A549 treated with Hydrocortisone at 1 μM for 4 hours (cell line): ENCODE data around the gene TWF2. TPM values are rescaled to one million over a fixed set of nuclear protein-coding genes. Genes with fewer than 3 reads are reported as not detected.

ENCODE experiments used
- total RNA-seq: library from RNA; stranded (reverse); fragments of 200-300 nt; extraction: Qiagen RNA extraction; gene quantifications from 5 replicates; pipeline ENCODE4 v1.2.3, GENCODE V29; 2022

The TWF2 gene
- total RNA-seq, result 59.1 to 71.2 TPM (median 66.9 TPM) in 5 replicates

DNA sequence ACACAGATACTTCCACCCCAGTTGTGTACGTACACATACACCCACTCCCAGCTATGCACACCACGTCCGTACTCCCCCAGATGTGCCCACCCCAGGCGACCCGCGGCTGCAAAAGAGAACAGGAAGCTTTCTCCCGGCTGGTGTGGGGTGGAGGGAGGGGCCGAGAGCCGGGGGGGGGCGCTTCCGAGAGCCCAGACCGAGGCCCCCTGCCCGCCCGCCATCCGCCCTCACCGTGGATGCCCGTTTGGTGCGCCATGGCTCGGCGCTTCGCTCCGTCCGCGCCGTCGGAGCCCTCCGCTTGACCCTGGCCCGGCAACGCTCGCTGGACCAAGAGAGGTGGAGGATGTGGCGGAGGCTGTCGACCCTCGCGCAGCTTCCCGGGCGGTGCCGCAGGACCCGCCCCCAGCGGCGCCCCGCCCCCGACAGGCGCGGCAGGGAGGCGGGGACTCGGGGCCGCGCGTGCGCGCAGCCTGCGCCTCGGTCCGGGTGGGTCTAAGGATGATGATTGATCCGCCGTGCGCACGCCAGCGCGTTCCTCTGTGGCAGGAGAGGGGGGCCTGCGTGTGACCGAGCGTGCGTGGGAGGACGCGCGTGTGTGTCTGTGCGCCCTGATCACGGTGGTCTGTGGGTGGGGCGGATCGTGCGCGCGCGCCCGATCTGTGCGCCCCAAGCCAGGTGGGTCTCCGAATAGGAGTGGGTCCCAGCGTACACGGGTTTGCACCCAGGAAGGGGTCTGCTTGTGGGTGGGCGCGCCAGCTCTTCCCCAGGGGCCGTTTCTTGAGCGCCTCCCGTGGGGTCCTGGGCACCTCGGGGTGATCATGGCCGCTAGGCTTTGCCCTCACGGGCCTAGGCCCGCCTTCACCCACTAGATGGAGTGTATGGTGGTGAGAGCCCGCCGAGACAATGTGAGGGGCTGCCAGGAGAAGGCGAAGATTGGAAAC lies at the start of gene TWF2:
TWF2 (minus strand) TSS at position 398 of the 941 bp plus-strand sequence; CDS start at position 256, 142 bp downstream.

DNA sequence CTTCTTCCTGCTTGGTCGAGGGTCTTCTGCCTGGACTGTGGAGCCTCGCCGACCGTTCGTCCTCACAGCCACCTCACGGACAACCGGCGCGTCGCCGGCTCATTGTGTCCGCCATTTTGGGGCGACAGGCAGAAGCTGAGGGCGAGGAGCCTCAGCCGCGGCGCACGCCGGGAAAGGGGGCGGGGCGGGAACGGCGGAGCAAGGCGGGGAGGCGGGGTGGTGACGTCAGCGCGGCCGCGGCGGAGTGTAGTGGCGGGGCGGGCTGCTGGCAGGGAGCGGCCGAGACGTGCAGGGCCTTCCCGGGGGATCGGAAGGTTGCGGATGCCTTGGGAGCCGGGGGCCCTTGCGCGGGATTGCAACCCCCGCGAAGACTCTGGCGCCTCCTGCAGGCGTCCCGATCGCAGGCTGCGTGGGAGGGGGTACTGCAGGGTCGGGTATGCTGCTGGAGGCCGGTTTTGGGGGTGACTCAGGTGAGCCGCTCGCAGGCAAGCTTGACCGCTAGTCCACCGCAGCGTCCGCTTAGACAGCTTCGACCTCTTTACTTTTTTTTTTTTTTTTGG lies 39.6 kb upstream of the TWF2 start, which contains the start of gene WDR82:
WDR82 (minus strand) TSS at position 140 of the 560 bp plus-strand sequence. CDS start 288 bp downstream, outside the sequence.

DNA sequence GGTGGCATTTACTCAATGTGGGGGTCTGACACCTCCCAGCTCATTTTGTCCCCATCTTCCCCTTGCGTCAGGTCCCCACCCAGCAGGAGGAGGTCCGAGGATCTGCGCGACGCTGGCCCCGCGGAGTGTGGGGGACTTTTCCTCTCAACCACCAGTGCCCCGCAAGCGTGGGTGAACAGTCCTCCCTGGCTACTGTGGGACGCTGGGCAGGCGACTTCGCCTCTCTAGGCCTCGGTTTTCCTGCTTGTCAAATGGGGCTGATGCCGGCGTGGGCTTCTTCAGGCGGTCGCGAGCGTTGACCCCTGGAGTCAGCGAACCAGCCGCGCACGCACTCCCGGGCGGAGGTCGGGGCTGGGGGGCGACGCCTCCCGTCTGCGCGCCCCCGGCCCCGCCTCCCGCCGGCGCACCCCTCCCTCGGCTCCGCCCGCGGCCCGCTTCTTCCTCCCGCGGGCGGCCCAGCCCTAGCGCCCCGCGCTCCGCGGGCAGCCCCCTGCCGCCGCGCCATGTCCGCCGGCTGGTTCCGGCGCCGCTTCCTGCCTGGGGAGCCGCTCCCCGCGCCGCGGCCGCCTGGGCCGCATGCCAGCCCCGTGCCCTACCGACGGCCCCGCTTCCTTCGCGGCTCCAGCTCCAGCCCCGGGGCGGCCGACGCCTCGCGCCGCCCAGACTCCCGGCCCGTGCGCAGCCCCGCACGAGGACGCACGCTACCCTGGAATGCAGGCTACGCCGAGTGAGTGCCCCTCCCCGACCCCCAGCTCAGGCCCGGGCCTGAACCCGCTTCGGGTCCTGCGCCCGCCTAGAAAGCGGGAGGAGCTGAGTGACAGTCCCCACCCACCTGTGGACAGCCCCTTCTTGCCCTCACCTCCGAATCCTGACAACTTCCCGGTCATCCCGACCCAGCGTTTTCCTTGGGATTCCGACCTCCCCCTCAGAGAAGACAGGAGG lies 6.6 kb upstream of the TWF2 start, which contains the start of gene PPM1M:
PPM1M (plus strand) TSS at position 438 of the 942 bp plus-strand sequence; CDS start at position 504, 66 bp downstream.

DNA sequence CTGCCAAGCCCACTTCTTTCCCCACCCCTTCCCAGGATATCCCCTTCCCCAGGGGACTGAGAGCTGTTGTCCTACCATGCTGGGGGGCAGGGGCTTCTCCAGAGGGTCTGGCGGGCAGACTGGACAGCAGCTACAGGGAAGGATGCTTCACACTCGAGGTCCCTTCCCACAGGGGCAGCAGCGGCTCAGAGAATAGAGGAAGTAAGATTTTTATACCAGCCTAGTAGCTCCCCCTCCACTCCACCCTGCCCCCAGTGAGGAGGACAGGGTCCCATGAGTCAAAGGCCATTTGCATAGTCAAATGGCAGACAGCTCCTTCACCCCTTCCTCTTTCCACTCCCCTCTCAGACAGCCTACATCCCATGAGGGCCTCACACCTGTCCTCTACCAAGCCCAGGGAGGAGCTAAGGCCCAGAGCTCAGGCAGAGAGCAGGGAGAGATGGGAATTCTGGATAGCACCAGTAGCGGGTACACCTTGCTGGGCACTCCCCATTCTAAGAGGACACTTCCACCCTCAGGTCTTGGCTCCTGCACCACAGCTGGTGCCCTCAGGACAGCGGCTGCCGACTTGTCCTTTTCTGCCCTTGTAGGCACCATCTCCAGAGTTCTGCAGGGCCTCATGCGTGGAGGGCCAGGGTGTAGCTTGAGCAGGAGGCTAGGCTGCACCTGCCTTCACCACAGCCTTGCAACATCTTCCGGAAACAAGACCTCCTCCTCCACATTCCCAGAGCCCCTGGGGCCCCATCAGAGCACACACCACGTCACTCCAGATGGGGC lies 13.3 kb downstream of the TWF2 start, which contains the start of gene TLR9:
TLR9 (minus strand) TSS at position 194 of the 777 bp plus-strand sequence; CDS start at position 78, 116 bp downstream.

DNA sequence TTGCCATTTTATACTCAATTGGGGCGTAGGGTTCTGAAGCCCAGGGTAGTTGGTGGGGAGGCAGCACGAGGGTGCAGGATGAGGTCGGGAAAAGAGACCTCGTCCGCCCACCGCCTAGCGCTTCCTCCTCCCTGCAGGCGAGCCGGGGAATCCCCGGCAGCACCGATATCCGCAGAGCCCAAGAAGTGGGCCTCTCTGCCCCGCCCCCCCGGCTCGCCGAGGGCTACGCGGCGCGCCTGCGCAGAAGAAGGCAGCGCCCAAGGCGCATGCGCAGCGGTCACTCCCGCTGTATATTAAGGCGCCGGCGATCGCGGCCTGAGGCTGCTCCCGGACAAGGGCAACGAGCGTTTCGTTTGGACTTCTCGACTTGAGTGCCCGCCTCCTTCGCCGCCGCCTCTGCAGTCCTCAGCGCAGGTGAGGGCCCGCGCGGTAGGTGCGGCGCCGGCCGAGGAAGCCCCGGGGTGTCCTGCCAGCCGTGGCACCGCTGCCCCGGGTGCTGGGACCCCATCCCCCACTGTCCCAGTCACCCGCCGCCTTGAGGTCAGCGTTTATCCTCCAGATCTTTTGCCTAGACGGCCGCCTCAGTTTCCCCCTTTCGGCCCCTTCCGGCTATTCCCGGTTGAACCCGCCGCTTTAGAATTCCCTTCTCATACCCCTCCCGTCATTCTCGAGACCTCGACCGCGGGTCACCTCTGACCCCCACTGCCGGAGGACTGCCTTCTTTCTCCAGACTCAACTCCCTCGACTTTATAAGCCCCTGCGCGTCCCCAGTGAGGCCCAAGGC lies 40.9 kb downstream of the TWF2 start, which contains the start of gene ALAS1:
ALAS1 (plus strand) TSS at position 319 of the 784 bp plus-strand sequence. CDS start 1,082 bp downstream, outside the sequence.

Other genes starting within 250 kb of the TWF2 start
- 1,296 to 1,373 TPM (median 1,344 TPM) in 5 replicates for gene RPL29, start 243.3 kb downstream of the TWF2 start, total RNA-seq
- 20.4 to 21.4 TPM (median 21.2 TPM) in 5 replicates for gene DUSP7, start 182.6 kb downstream of the TWF2 start, total RNA-seq
- 17.7 to 19.8 TPM (median 18.1 TPM) in 5 replicates for gene POC1A, start 84.7 kb downstream of the TWF2 start, total RNA-seq
- gene ALAS1, start 41.0 kb downstream of the TWF2 start, total RNA-seq, result 43.7 to 52.3 TPM (median 48.9 TPM) in 5 replicates
- 0.02 to 0.03 TPM in 2 of 5 replicates, not detected in the others for gene TLR9, start 13.5 kb downstream of the TWF2 start, total RNA-seq
- gene PPM1M, start 6.6 kb upstream of the TWF2 start, total RNA-seq, result 3.9 to 5.2 TPM (median 4.2 TPM) in 5 replicates
- gene WDR82, start 39.5 kb upstream of the TWF2 start, total RNA-seq, result 49.1 to 59.5 TPM (median 50.8 TPM) in 5 replicates
- 3.0 to 4.6 TPM (median 3.9 TPM) in 5 replicates for gene GLYCTK, start 48.7 kb upstream of the TWF2 start, total RNA-seq
- 0.78 to 1.2 TPM (median 0.97 TPM) in 5 replicates for gene DNAH1, start 77.2 kb upstream of the TWF2 start, total RNA-seq
- 33.2 to 39.6 TPM (median 37.1 TPM) in 5 replicates for gene BAP1, start 170.8 kb upstream of the TWF2 start, total RNA-seq
- gene PHF7, start 171.5 kb upstream of the TWF2 start, total RNA-seq, result 2.2 to 3.9 TPM (median 3.4 TPM) in 5 replicates
- gene SEMA3G, start 205.9 kb upstream of the TWF2 start, total RNA-seq, result 0.03 to 0.16 TPM (median 0.06 TPM) in 5 replicates
- gene TNNC1, start 214.9 kb upstream of the TWF2 start, total RNA-seq, result 0.63 to 1.4 TPM (median 1.2 TPM) in 5 replicates
- gene NISCH, start 216.4 kb upstream of the TWF2 start, total RNA-seq, result 11.4 to 14.9 TPM (median 12.8 TPM) in 5 replicates